K562 (cell line): Measurements from ENCODE around the gene ACOX2. TPM values are rescaled to one million over a fixed set of nuclear protein-coding genes. Genes with fewer than 3 reads are reported as not detected.

ENCODE experiments used
- ATAC-seq: fragments of 200-7000 bp; cut with Tn5 transposase; 3 replicates; pipeline ENCODE4 v1.9.1; 2020; ENCODE audit warnings: moderate library complexity
- BruUV-seq: library from RNA; stranded (reverse); fragments of 400-500 nt; replicated peaks from 2 replicates; lab custom pipeline; 2021; lab: Mats Ljungman, UMichigan
- CTCF ChIA-PET: fragments of 300-600 bp; formaldehyde crosslinking; extraction: SDS; loops from one replicate; lab custom pipeline; 2021; ENCODE audit warnings: low intra/inter-chr PET ratio; lab: Yijun Ruan, JAX
- POLR2A ChIA-PET: fragments of 300-600, 350-650 bp; sonication (Branson Sonifier 250); formaldehyde crosslinking; extraction: SDS; loops from one replicate; lab custom pipeline; 2021; ENCODE audit warnings: antibody characterized with exemption, inconsistent platforms; lab: Yijun Ruan, JAX
- DNase-seq, 4 experiments: peaks; one replicate each; pipeline versions ENCODE4 v3.0.0 to v3.0.0-alpha.2; 2011 to 2018; ENCODE audit warnings: low spot score in 3 of 4, mixed read lengths in 3 of 4; ENCODE audit errors: extremely low read depth in 1 of 4
- FAIRE-seq: peaks from 2 replicates; lab custom pipeline; 2011; peaks lifted over from hg19 to GRCh38; lab: Jason Lieb, UNC
- H2AFZ ChIP-seq: 2 replicates; pipeline ENCODE4 v1.6.0; 2011; ENCODE audit warnings: low read depth, low read length, control low read depth, inconsistent platforms
- H3K27ac ChIP-seq: fragments of 200-600 bp; 3 replicates; pipeline ENCODE4 v1.8.0; 2011; ENCODE audit warnings: low read depth, mild to moderate bottlenecking, control low read depth, inconsistent platforms, low read length, moderate library complexity, mixed read lengths; ENCODE audit errors: extremely low read depth
- H3K27me3 ChIP-seq, 2 experiments: fragments of 300-600 bp in 1 of 2; 2 replicates in 1 of 2; 3 replicates in 1 of 2; pipeline versions ENCODE4 v1.6.0 to v1.8.0; 2011; ENCODE audit warnings: inconsistent platforms in 2 of 2, low read length in 2 of 2, mild to moderate bottlenecking in 1 of 2, mixed read lengths in 1 of 2, moderate library complexity in 1 of 2; ENCODE audit not compliant: control insufficient read depth in 2 of 2, insufficient read depth in 2 of 2
- H3K36me3 ChIP-seq: fragments of 300-600 bp; 3 replicates; pipeline ENCODE4 v1.8.0; 2011; ENCODE audit warnings: mild to moderate bottlenecking, low read length, inconsistent platforms; ENCODE audit not compliant: control insufficient read depth, insufficient read depth
- H3K4me1 ChIP-seq, 2 experiments: fragments of 200-600 bp in 1 of 2; replicated peaks in 1 of 2; 2 replicates in 1 of 2; 3 replicates in 1 of 2; pipeline versions ENCODE4 v1.5.1 to v1.8.0; 2011; ENCODE audit warnings: inconsistent platforms in 2 of 2, low read length in 2 of 2, mild to moderate bottlenecking in 1 of 2, mixed read lengths in 1 of 2, moderate library complexity in 1 of 2; ENCODE audit not compliant: control insufficient read depth in 2 of 2, insufficient read depth in 2 of 2
- H3K4me2 ChIP-seq: 2 replicates; pipeline ENCODE4 v1.6.1; 2011; ENCODE audit warnings: low read length, control low read depth, inconsistent platforms, mixed read lengths; ENCODE audit not compliant: insufficient read depth
- H3K4me3 ChIP-seq: fragments of 200-600 bp; sonication (generic), shearing (Covaris generic); 2 replicates; pipeline ENCODE4 v1.5.1; 2016; ENCODE audit warnings: control low read depth, inconsistent platforms
- H3K79me2 ChIP-seq: fragments of 200-600 bp; 3 replicates; pipeline ENCODE4 v1.8.0; 2011; ENCODE audit warnings: low read length, inconsistent platforms; ENCODE audit not compliant: control insufficient read depth, insufficient read depth
- H3K9ac ChIP-seq, 2 experiments: 2 replicates each; pipeline versions ENCODE4 v1.6.0 to v1.6.1; 2011; ENCODE audit warnings: low read depth in 2 of 2, low read length in 2 of 2, control low read depth in 1 of 2, inconsistent platforms in 1 of 2, mild to moderate bottlenecking in 1 of 2, mixed read lengths in 1 of 2; ENCODE audit not compliant: insufficient read depth in 1 of 2
- H3K9me1 ChIP-seq: one replicate; pipeline ENCODE4 v1.6.0; 2011; ENCODE audit warnings: inconsistent platforms, mild to moderate bottlenecking, low read length, moderate library complexity; ENCODE audit not compliant: control insufficient read depth, insufficient read depth
- H3K9me3 ChIP-seq: replicated peaks from 2 replicates; pipeline ENCODE4 v1.5.1; 2011; ENCODE audit warnings: low read depth, low read length, inconsistent platforms; ENCODE audit not compliant: control insufficient read depth, insufficient read depth
- H4K20me1 ChIP-seq: replicated peaks from 2 replicates; pipeline ENCODE4 v1.6.1; 2011; ENCODE audit warnings: low read length, inconsistent platforms, mixed read lengths; ENCODE audit not compliant: control insufficient read depth, insufficient read depth
- BHLHE40 ChIP-seq: IDR thresholded peaks from 2 replicates; pipeline ENCODE4 v1.6.1; 2011; ENCODE audit warnings: low read length, improper control_type of control experiment
- HEY1 ChIP-seq: fragments of 250-450 bp; sonication (Bioruptor Pico); IDR thresholded peaks from 2 replicates; pipeline ENCODE4 v1.5.0; 2020; ENCODE audit warnings: mild to moderate bottlenecking, moderate library complexity, borderline replicate concordance
- JUNB ChIP-seq: fragments of 450-650 bp; formaldehyde crosslinking; conservative IDR thresholded peaks from 2 replicates; pipeline ENCODE4 v1.4.0; 2020; ENCODE audit warnings: mild to moderate bottlenecking
- MAFK ChIP-seq: IDR thresholded peaks from 2 replicates; pipeline ENCODE4 v1.6.1; 2011; ENCODE audit warnings: low read length, improper control_type of control experiment
- NFIX ChIP-seq: fragments of 250-450 bp; sonication (Bioruptor Pico); IDR thresholded peaks from 2 replicates; pipeline ENCODE4 v1.4.0; 2020; ENCODE audit warnings: low read depth, mild to moderate bottlenecking, moderate library complexity
- SMARCA5 ChIP-seq: fragments of 450-650 bp; IDR thresholded peaks from 2 replicates; pipeline ENCODE4 v1.6.1; 2016
- SREBF2 ChIP-seq: sonication (generic); formaldehyde crosslinking; IDR thresholded peaks from 2 replicates; pipeline ENCODE4 v1.4.0; 2020; ENCODE audit warnings: mild to moderate bottlenecking, missing genetic modification reagents
- TAL1 ChIP-seq: fragments of 450-650 bp; IDR thresholded peaks from 2 replicates; pipeline ENCODE4 v1.6.1; 2016; ENCODE audit warnings: mild to moderate bottlenecking
- TEAD4 ChIP-seq, 2 experiments: sonication (generic) in 1 of 2; formaldehyde crosslinking in 1 of 2; IDR thresholded peaks; 2 replicates each; pipeline versions ENCODE4 v1.6.1 to v1.8.0; 2012 to 2022; ENCODE audit warnings: borderline replicate concordance in 1 of 2, inconsistent platforms in 1 of 2, low read length in 1 of 2, mild to moderate bottlenecking in 1 of 2, missing genetic modification reagents in 1 of 2
- ZNF197 ChIP-seq: fragments of 200-800 bp; sonication (Bioruptor generic); IDR thresholded peaks from 2 replicates; pipeline ENCODE4 v1.6.1; 2016; ENCODE audit warnings: low read depth, missing genetic modification characterization, missing compliant biosample characterization
- ZNF316 ChIP-seq: fragments of 450-650 bp; IDR thresholded peaks from 2 replicates; pipeline ENCODE4 v1.6.1; 2016
- WGBS: fragments of 100-300 bp; shearing (Covaris generic); methylation state at CpG from one replicate; pipeline ENCODE4 v1.1.6; 2016; ENCODE audit warnings: low coverage, mixed read lengths; ENCODE audit not compliant: insufficient coverage; ENCODE audit errors: missing lambda C conversion rate; 5-methylcytosine and 5-hydroxymethylcytosine counted together
- in situ Hi-C: fragments of 300-500 bp; cut with MboI; formaldehyde crosslinking; loops from 4 replicates; pipeline ENCODE4 v1.15.0; 2018; ENCODE audit warnings: inconsistent platforms, mixed read lengths
- intact Hi-C: fragments of 100-400 bp; cut with micrococcal nuclease; formaldehyde crosslinking; loops from 2 replicates; pipeline ENCODE4 v1.14.2; 2022
- polyA plus RNA-seq, 8 experiments: library from polyadenylated mRNA; depleted of rRNA in 4 of 8; stranded (reverse) in 5 of 8; unstranded in 3 of 8; fragments of >200 nt; fragmentation: Nextera tagmentation in 2 of 8; fragmentation: Illumina TruSeq in 1 of 8; extraction: Ambion mirVana in 2 of 8; extraction: Trizol in 1 of 8; gene quantifications; 2 replicates each; pipeline versions ENCODE4 v1.2.1 to v1.2.3, GENCODE V29; 2011 to 2014; ENCODE audit warnings: inconsistent platforms in 1 of 8, missing spikeins in 1 of 8
- total RNA-seq, 7 experiments: library from RNA; depleted of rRNA in 6 of 7; stranded (reverse); fragments of >200 nt in 6 of 7; fragmentation: Illumina TruSeq in 2 of 7; extraction: Trizol in 2 of 7; gene quantifications; 2 replicates each; pipeline versions ENCODE4 v1.2.1 to v1.2.3, GENCODE V29; 2011 to 2021; ENCODE audit warnings: low replicate concordance in 1 of 7

ACOX2 gene
- total and polyA plus RNA-seq, 9 of the 15 experiments (the other 6 are each of a cell fraction or from before 2014, with no cell fraction given): 0.15 TPM; not detected in 8

DNA sequence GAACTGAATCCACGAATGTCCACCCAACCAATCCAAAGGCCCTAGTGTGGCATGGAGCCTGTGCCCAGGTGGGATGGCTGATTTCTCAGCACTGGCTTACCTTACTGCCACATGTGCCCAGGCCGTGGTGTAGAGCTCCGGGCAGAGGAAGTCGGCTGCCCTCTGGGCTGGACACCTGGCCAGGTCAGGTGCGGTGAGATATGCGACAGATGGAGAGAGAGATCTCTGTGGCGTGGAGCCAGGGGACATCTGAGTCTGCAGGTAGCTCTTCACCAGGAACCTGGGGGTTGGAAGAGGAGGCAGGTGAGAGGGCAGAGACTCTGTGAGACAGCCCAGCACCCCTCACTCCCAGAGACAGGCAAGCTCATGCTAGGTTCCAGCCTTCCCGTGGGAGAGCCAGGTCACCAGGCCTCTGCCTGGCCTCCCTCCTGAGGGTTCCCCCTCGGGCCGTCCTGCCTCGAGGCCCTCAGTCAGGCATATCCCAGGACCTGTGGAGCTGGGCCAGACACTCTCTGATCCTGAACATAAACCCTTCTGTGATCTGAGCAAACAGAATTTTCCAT, 12.6 kb downstream of the ACOX2 start:
- CTCF ChIA-PET: no interaction called here
- in situ Hi-C loops: no loop called here

More for the DNA sequence above, 12.6 kb downstream of the ACOX2 start:
- H3K4me3 ChIP-seq: no peak overlapping the region
- POLR2A ChIA-PET: no interaction called here
- WGBS: 48% methylated on average over 9 of the region's 11 CpGs
- no peaks in the 10 kb centered on the region for H3K9me1 ChIP-seq
- 0 out of 5 replicates have a peak, but pooled peaks cover 0 to 2% of the 10 kb centered on the region in 2 experiments for H3K27me3 ChIP-seq
- H3K27ac ChIP-seq: no peak overlapping the region
- H3K79me2 ChIP-seq: no peaks in the 10 kb centered on the region
- ATAC-seq: no peak
- peaks cover 15 to 25% of the 10 kb centered on the region in 2 experiments; a peak in 4 of 5 replicates for H3K4me1 ChIP-seq
- intact Hi-C loops: no loop called here
- DNase-seq: no peak
- H2AFZ ChIP-seq: no peak overlapping the region
- H3K36me3 ChIP-seq: no peaks in the 10 kb centered on the region
- no peak for FAIRE-seq
- no peaks in the 10 kb centered on the region for H4K20me1 ChIP-seq
- 0 out of 4 replicates have a peak overlapping the region, but pooled peaks of 1 of the 2 experiments have one; percentile 13 for H3K9ac ChIP-seq
- BruUV-seq: no TSS peak
- H3K9me3 ChIP-seq: no peaks in the 10 kb centered on the region
- TF ChIP-seq NFIX (CRISPR knock-in tag) (no peak), BHLHE40 (no peak), SMARCA5 (no peak), MAFK (no peak), ZNF316 (no peak), SREBF2 (CRISPR knock-in tag) (no peak), ZNF197 (no peak), TAL1 (no peak), HEY1 (CRISPR knock-in tag) (no peak), JUNB (CRISPR knock-in tag) (no peak), TEAD4 (IDR thresholded peaks at IDR 0.05; ENCODE audit: low read length) (no peak), TEAD4 (CRISPR knock-in tag; IDR thresholded peaks at IDR 0.05; ENCODE audit: borderline replicate concordance) (no peak)
- H3K4me2 ChIP-seq: no peak overlapping the region
